Left lung (tissue), 10 donors: Measurements from ENCODE around the gene HIBCH. TPM values are rescaled to one million over a fixed set of nuclear protein-coding genes. Genes with fewer than 3 reads are reported as not detected.

Source experiments
- ATAC-seq: fragments of 200-7000 bp; cut with Tn5 transposase; one replicate; pipeline ENCODE4 v1.9.1; 2020; ENCODE audit warnings: moderate library complexity
- DNase-seq, 4 donors: peaks; one replicate each; pipeline ENCODE4 v3.0.0-alpha.2; 2013 to 2020
- H3K27ac ChIP-seq, 2 donors: fragments of 200-600 bp; sonication (generic) in 1 of 2; one replicate each; pipeline versions ENCODE4 v1.5.0 to v1.8.0; 2020 to 2021
- H3K27me3 ChIP-seq, 2 donors: fragments of 200-600 bp; sonication (generic) in 1 of 2; one replicate each; pipeline versions ENCODE4 v1.5.0 to v1.8.0; 2020 to 2021
- H3K36me3 ChIP-seq, 2 donors: fragments of 200-600 bp; sonication (generic) in 1 of 2; one replicate each; pipeline versions ENCODE4 v1.5.0 to v1.8.0; 2020 to 2021
- H3K4me1 ChIP-seq, 2 donors: fragments of 200-600 bp; one replicate each; pipeline ENCODE4 v1.8.0; 2021
- H3K4me3 ChIP-seq, 2 donors: fragments of 200-600 bp; sonication (generic) in 1 of 2; one replicate each; pipeline versions ENCODE4 v1.5.0 to v1.8.0; 2020 to 2021; ENCODE audit warnings: mild to moderate bottlenecking in 1 of 2
- H3K9me3 ChIP-seq, 2 donors: fragments of 200-600 bp; sonication (generic) in 1 of 2; one replicate each; pipeline versions ENCODE4 v1.5.0 to v1.8.0; 2020 to 2021
- CTCF ChIP-seq, 2 donors: fragments of 200-600 bp; sonication (generic) in 1 of 2; IDR thresholded peaks; one replicate each; pipeline versions ENCODE4 v1.5.0 to v1.8.0; 2021; ENCODE audit warnings: antibody characterized with exemption in 2 of 2
- intact Hi-C, 2 donors: fragments of 100-400 bp; cut with DNase I; formaldehyde crosslinking; loops; one replicate each; pipeline versions ENCODE4 v1.11.2 to v1.14.2; 2022
- polyA plus RNA-seq, 6 donors: library from polyadenylated mRNA; unstranded; fragments of 120-200 nt; gene quantifications; one replicate each; pipeline ENCODE4 v1.2.1, GENCODE V29; 2013; ENCODE audit not compliant: insufficient read length in 6 of 6
- total RNA-seq, 2 donors: library from RNA; stranded (reverse); fragmentation: NEBNext Ultra II Directional; extraction: Animal tissue kit (Norgen Biotek cat#: 25700); gene quantifications; one replicate each; pipeline ENCODE4 v1.2.1, GENCODE V29; 2021
- donor health status: DM: no; HTN: yes; CAD: no.
- donor health status: DM: no; HTN: no; CAD: no.

HIBCH gene
- total and polyA plus RNA-seq, 8 donors: 31.8 to 86.8 (median 71.9) TPM

GRCh38 chr2:190173392-190173791, 146.2 kb downstream of the HIBCH start:
- intact Hi-C loops: loop anchor here in 1 of 2 donors (10.0 kb wide), 1 partner anchor 79 kb away; no protein-coding TSS in a partner anchor
- Histone ChIP-seq H3K4me3 (no peak overlapping the region), H3K27me3 (no peaks in the 10 kb centered on the region), H3K36me3 (no peaks in the 10 kb centered on the region), H3K27ac (no peak overlapping the region), H3K9me3 (no peaks in the 10 kb centered on the region), H3K4me1 (no peaks in the 10 kb centered on the region)
- TF ChIP-seq CTCF (IDR thresholded peaks at IDR 0.05): no peak
- no peak for DNase-seq
- ATAC-seq: no peak

GRCh38 chr2:190170673-190171072, 149.0 kb downstream of the HIBCH start:
- no peaks in the 10 kb centered on the region for H3K36me3 ChIP-seq
- DNase-seq: no peak
- no peak for ATAC-seq
- H3K4me3 ChIP-seq: no peak overlapping the region
- H3K9me3 ChIP-seq: no peaks in the 10 kb centered on the region
- intact Hi-C loops: loop anchor here in 1 of 2 donors (10.0 kb wide), 1 partner anchor 76 kb away; no protein-coding TSS in a partner anchor
- TF ChIP-seq CTCF (IDR thresholded peaks at IDR 0.05): no peak
- H3K27me3 ChIP-seq: no peaks in the 10 kb centered on the region
- no peaks in the 10 kb centered on the region for H3K4me1 ChIP-seq
- H3K27ac ChIP-seq: no peak overlapping the region

- no peak for ATAC-seq
- Histone ChIP-seq H3K27me3 (no peaks in the 10 kb centered on the region), H3K4me1 (no peaks in the 10 kb centered on the region), H3K27ac (no peak overlapping the region), H3K4me3 (no peak overlapping the region), H3K9me3 (no peaks in the 10 kb centered on the region), H3K36me3 (no peaks in the 10 kb centered on the region)
- DNase-seq: no peak
- intact Hi-C loops: loop anchor here in 1 of 2 donors (10.0 kb wide), 1 partner anchor 75 kb away; no protein-coding TSS in a partner anchor
- no peak for TF ChIP-seq CTCF (IDR thresholded peaks at IDR 0.05)
These were observed 150.2 kb downstream of the HIBCH start for GRCh38 chr2:190169221-190170072.

GRCh38 chr2:190167702-190168101, 151.9 kb downstream of the HIBCH start:
- Histone ChIP-seq H3K27ac (no peak overlapping the region), H3K4me3 (no peak overlapping the region), H3K36me3 (no peaks in the 10 kb centered on the region), H3K27me3 (no peaks in the 10 kb centered on the region), H3K9me3 (no peaks in the 10 kb centered on the region), H3K4me1 (no peaks in the 10 kb centered on the region)
- intact Hi-C loops: no loop called here
- DNase-seq (no peak), ATAC-seq (no peak)
- TF ChIP-seq CTCF (IDR thresholded peaks at IDR 0.05): no peak

GRCh38 chr2:190165491-190165890, 154.1 kb downstream of the HIBCH start:
- no peak overlapping the region for H3K27ac ChIP-seq
- no peaks in the 10 kb centered on the region for H3K36me3 ChIP-seq
- H3K9me3 ChIP-seq: no peaks in the 10 kb centered on the region
- no peaks in the 10 kb centered on the region for H3K4me1 ChIP-seq
- DNase-seq: no peak
- no peak overlapping the region for H3K4me3 ChIP-seq
- no peaks in the 10 kb centered on the region for H3K27me3 ChIP-seq
- no peak for TF ChIP-seq CTCF (IDR thresholded peaks at IDR 0.05)
- intact Hi-C loops: no loop called here
- ATAC-seq: no peak
